Stomach (tissue), 9 donors: ENCODE measurements around the gene ERMARD. TPM values are rescaled to one million over a fixed set of nuclear protein-coding genes. Genes with fewer than 3 reads are reported as not detected.

Experiments used
- DNase-seq, 2 donors: peaks; one replicate each; pipeline versions ENCODE4 v3.0.0 to v3.0.0-alpha.2; 2013 to 2019
- H3K27ac ChIP-seq, 5 donors: fragments of 200-600 bp in 4 of 5; sonication (generic) in 4 of 5; one replicate each; pipeline ENCODE4 v1.5.1; 2013 to 2019; ENCODE audit warnings: mild to moderate bottlenecking in 1 of 5, moderate library complexity in 1 of 5
- H3K27me3 ChIP-seq, 3 donors: fragments of 200-600 bp; sonication (generic); one replicate each; pipeline ENCODE4 v1.5.1; 2017 to 2019; ENCODE audit warnings: mixed run types in 1 of 3
- H3K36me3 ChIP-seq, 4 donors: fragments of 200-600 bp; sonication (generic); 1 replicate in 3 of 4; 2 replicates in 1 of 4; pipeline ENCODE4 v1.5.1; 2016 to 2019
- H3K4me1 ChIP-seq, 4 donors: fragments of 200-600 bp; sonication (generic); one replicate each; pipeline ENCODE4 v1.5.1; 2016 to 2019
- H3K4me3 ChIP-seq, 4 donors: fragments of 200-600 bp; sonication (generic) in 3 of 4; one replicate each; pipeline ENCODE4 v1.5.1; 2016 to 2019; ENCODE audit warnings: mild to moderate bottlenecking in 1 of 4
- H3K9me3 ChIP-seq, 4 donors: fragments of 200-600 bp; sonication (generic); one replicate each; pipeline ENCODE4 v1.5.1; 2016 to 2019
- EP300 ChIP-seq: sonication (generic); formaldehyde crosslinking; IDR thresholded peaks from one replicate; pipeline ENCODE4 v1.6.1; 2017; ENCODE audit warnings: antibody characterized with exemption
- POLR2A ChIP-seq, 4 donors: fragments of 450-650 bp; IDR thresholded peaks; one replicate each; pipeline ENCODE4 v1.6.1; 2016; ENCODE audit warnings: antibody characterized with exemption in 4 of 4, control low read depth in 2 of 4, mild to moderate bottlenecking in 1 of 4, moderate library complexity in 1 of 4
- POLR2AphosphoS5 ChIP-seq, 3 donors: sonication (generic); formaldehyde crosslinking; IDR thresholded peaks; one replicate each; pipeline ENCODE4 v1.6.1; 2016; ENCODE audit warnings: antibody characterized with exemption in 3 of 3
- WGBS, 5 donors: extraction: QIAGEN DNeasy Blood & Tissue Kit in 3 of 5; methylation state at CpG; one replicate each; pipeline versions ENCODE4 v1.1.5 to v1.1.7; 2013 to 2018; 5-methylcytosine and 5-hydroxymethylcytosine counted together
- intact Hi-C: fragments of 100-400 bp; cut with DNase I; formaldehyde crosslinking; loops from one replicate; pipeline ENCODE4 v1.15.1; 2023; ENCODE audit warnings: low total_unique reads
- polyA plus RNA-seq, 3 donors: library from polyadenylated mRNA; stranded (reverse); fragments of 200-250 nt; gene quantifications; one replicate each; pipeline ENCODE4 v1.2.3, GENCODE V29; 2013
- total RNA-seq, 5 donors: library from RNA; depleted of rRNA; stranded (reverse); fragments of >200 nt; gene quantifications; one replicate each; pipeline versions ENCODE4 v1.1.0 to v1.2.3, GENCODE V29; 2014 to 2016
- TF ChIP-seq, protein P1 (sequence below), 7 experiments: fragments of 450-650 bp in 4 of 7; fragments of 200-600 bp in 3 of 7; sonication (generic) in 3 of 7; IDR thresholded peaks; one replicate each; pipeline ENCODE4 v1.5.1; 2016 to 2019; ENCODE audit warnings: antibody characterized with exemption in 7 of 7, control low read depth in 2 of 7, mild to moderate bottlenecking in 1 of 7
- donor health status: healthy with polysubstance abuse.
- donor health status: Bipolar disorder and iron deficiency.
- donor health status: healthy.

ERMARD gene
- total and polyA plus RNA-seq, 8 donors, result 4.1 to 84.5 (median 20.8) TPM

DNA sequence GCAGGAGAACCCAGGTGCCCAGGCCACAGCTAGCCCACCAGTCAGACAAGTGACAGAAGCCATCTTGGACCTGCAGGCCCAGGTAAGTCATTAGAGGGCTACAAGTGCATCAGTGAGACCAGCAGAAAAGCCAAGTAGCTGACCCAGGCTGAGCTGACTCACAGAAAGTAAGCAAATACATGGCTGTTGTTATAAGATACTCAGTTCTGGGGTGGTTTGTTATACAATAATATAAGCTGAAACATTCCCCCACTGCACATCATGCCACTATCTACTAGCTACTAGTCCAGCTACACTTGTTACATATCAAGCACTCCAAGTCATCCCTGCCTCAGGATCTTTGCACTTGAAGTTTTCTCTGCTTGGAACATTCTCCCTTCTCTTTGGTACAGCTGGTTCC is 10.1 kb upstream of the ERMARD start:
- intact Hi-C loops, result no loop called here
- Histone ChIP-seq H3K4me1 (no peaks in the 10 kb centered on the region), H3K27me3 (no peaks in the 10 kb centered on the region)

DNA sequence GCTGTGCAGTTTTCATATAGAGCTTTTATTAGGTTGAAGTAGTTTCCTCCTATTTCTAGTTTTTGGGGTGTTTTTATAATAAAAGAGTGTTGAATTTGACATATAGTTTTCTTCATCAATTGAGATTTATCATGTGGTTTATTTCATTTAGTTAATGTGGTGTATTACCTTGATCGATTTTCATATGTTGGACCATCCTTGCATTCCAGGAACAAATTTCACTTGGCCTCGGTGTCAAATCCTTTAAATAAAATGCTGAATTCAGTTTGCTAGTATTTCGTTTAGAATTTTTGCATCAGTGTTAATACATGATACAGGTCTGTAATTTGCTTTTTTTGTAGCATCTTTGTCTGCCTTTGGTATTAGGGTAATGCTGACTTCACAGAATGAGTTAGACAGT is 6.0 kb upstream of the ERMARD start:
- TF ChIP-seq EP300, result no peak
- TF ChIP-seq POLR2A (IDR thresholded peaks at IDR 0.05), result no peak
- TF ChIP-seq, protein P1, sequence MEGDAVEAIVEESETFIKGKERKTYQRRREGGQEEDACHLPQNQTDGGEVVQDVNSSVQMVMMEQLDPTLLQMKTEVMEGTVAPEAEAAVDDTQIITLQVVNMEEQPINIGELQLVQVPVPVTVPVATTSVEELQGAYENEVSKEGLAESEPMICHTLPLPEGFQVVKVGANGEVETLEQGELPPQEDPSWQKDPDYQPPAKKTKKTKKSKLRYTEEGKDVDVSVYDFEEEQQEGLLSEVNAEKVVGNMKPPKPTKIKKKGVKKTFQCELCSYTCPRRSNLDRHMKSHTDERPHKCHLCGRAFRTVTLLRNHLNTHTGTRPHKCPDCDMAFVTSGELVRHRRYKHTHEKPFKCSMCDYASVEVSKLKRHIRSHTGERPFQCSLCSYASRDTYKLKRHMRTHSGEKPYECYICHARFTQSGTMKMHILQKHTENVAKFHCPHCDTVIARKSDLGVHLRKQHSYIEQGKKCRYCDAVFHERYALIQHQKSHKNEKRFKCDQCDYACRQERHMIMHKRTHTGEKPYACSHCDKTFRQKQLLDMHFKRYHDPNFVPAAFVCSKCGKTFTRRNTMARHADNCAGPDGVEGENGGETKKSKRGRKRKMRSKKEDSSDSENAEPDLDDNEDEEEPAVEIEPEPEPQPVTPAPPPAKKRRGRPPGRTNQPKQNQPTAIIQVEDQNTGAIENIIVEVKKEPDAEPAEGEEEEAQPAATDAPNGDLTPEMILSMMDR (IDR thresholded peaks at IDR 0.05), result no peak
- no peak for TF ChIP-seq POLR2AphosphoS5 (IDR thresholded peaks at IDR 0.05)
- no peak overlapping the region for H3K4me3 ChIP-seq
- no peak for DNase-seq
- peaks cover 3 to 12% (median 7%) of the 10 kb centered on the region in 4 donors for H3K4me1 ChIP-seq
- H3K9me3 ChIP-seq, result peaks cover 0 to 4% (median 0%) of the 10 kb centered on the region in 4 donors
- no peaks in the 10 kb centered on the region for H3K36me3 ChIP-seq
- no peak overlapping the region for H3K27ac ChIP-seq
- no peaks in the 10 kb centered on the region for H3K27me3 ChIP-seq
- 86 to 91% (median 88%) methylated on average over 3 of the region's 3 CpGs for WGBS, 5 donors
- intact Hi-C loops, result no loop called here

More for the DNA sequence above, 10.1 kb upstream of the ERMARD start:
- Histone ChIP-seq H3K36me3 (no peaks in the 10 kb centered on the region), H3K9me3 (peaks cover 0 to 4% (median 0%) of the 10 kb centered on the region in 4 donors), H3K4me3 (no peak overlapping the region), H3K27ac (no peak overlapping the region)
- DNase-seq, result no peak
- no peak for TF ChIP-seq EP300
- TF ChIP-seq POLR2A (IDR thresholded peaks at IDR 0.05), result no peak
- TF ChIP-seq POLR2AphosphoS5 (IDR thresholded peaks at IDR 0.05), result no peak
- TF ChIP-seq, protein P1 (IDR thresholded peaks at IDR 0.05), result no peak

DNA sequence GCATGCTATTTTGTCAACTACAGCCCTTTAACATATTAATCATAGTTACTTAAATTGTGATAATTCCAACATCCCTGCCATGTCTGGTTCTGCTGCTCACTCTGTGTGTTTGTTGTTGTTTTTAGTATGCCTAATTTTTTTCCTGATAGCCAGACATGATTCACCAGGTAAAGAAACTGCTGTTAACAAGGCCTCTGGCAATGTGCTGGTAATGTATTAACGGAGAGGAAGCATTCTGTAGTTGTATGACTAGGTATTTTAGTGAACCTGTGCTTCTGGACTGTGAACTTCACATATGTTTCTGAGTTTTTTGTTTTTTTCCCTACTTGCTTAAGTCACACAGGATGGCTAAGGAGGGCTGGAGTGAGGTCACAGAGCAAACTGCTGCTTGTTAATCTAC is 4.9 kb upstream of the ERMARD start:
- no peak overlapping the region for H3K27ac ChIP-seq
- intact Hi-C loops, result no loop called here
- DNase-seq, result no peak
- peaks cover 6 to 18% (median 11%) of the 10 kb centered on the region in 4 donors for H3K4me1 ChIP-seq
- H3K9me3 ChIP-seq, result peaks cover 0 to 4% (median 0%) of the 10 kb centered on the region in 4 donors
- WGBS, 5 donors, result 84 to 95% (median 92%) methylated on average over 1 of the region's 1 CpG
- no peak overlapping the region for H3K4me3 ChIP-seq
- no peaks in the 10 kb centered on the region for H3K36me3 ChIP-seq
- TF ChIP-seq POLR2A (IDR thresholded peaks at IDR 0.05), result no peak
- TF ChIP-seq, protein P1 (IDR thresholded peaks at IDR 0.05), result no peak
- no peak for TF ChIP-seq EP300
- TF ChIP-seq POLR2AphosphoS5 (IDR thresholded peaks at IDR 0.05), result no peak
- H3K27me3 ChIP-seq, result no peaks in the 10 kb centered on the region

DNA sequence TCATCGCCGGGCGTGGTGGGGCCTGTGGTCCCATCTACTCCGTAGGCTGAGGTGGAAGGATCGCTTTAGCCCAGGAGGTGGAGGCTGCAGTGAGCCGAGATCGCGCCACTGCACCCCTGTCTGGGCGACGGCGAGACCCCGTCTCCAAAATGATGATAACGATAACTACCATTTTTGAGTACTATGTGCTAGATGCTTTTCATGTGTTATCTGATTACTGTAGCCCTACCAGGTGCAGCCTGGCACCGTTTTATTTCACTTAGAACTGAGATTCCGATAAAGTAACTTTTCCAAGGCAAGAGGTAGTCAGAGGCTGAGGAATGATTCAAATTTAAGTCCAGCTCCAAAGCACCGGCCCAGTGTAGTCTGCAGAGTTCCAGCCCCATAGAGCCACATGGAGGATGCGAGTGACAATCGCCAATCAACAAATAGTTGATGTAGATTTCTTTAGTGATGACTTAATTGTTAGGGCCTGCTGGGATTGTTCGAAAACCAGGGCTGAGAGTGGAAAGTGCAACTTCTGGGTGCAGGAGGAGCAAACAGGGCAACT is 727 bp downstream of the ERMARD start:
- H3K36me3 ChIP-seq, result peaks cover 0 to 14% (median 7%) of the 10 kb centered on the region in 4 donors
- H3K27ac ChIP-seq, result peak overlapping the region; percentile 92 to 99 (median 97)
- no peaks in the 10 kb centered on the region for H3K27me3 ChIP-seq
- WGBS, 5 donors, result 5 to 12% (median 6%) methylated on average over 19 of the region's 19 CpGs
- H3K4me3 ChIP-seq, result peak overlapping the region; percentile 54 to 90 (median 81)
- intact Hi-C loops, result no loop called here
- DNase-seq, result no peak
- H3K4me1 ChIP-seq, result peaks cover 11 to 32% (median 22%) of the 10 kb centered on the region in 4 donors
- no peak for TF ChIP-seq POLR2A (IDR thresholded peaks at IDR 0.05)
- no peak for TF ChIP-seq POLR2AphosphoS5 (IDR thresholded peaks at IDR 0.05)
- TF ChIP-seq EP300, result no peak
- TF ChIP-seq, protein P1 (IDR thresholded peaks at IDR 0.05), result no peak
- H3K9me3 ChIP-seq, result no peaks in the 10 kb centered on the region
